NCI-H2107 (cell line): Measurements from ENCODE around the gene TNFRSF6B.

ENCODE experiments used
- DNase-seq: peaks from one replicate; lab custom pipeline; 2025; lab: John Stamatoyannopoulos, UW

TNFRSF6B gene

DNA sequence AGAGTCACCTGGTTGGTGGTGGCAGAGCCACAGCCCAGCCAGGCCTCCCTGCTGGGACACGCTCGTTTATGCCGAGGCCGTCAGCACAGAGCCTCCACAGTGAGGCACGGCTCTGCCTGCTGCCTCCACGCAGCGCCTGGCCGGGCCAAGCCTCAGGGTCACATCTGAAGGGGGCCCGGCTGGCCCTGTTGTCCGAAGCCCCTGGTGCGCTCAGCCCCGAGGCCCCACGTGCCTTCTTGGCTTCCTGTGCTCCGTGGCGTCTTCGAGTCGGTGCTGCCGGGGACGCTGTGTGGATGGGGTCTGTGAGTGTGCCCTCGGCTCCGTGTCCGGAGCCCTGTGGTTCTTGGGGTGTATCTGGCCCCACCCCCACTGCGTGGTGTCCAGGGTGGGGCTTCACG, 10.4 kb upstream of the TNFRSF6B start:
- DNase-seq, result no peak

DNA sequence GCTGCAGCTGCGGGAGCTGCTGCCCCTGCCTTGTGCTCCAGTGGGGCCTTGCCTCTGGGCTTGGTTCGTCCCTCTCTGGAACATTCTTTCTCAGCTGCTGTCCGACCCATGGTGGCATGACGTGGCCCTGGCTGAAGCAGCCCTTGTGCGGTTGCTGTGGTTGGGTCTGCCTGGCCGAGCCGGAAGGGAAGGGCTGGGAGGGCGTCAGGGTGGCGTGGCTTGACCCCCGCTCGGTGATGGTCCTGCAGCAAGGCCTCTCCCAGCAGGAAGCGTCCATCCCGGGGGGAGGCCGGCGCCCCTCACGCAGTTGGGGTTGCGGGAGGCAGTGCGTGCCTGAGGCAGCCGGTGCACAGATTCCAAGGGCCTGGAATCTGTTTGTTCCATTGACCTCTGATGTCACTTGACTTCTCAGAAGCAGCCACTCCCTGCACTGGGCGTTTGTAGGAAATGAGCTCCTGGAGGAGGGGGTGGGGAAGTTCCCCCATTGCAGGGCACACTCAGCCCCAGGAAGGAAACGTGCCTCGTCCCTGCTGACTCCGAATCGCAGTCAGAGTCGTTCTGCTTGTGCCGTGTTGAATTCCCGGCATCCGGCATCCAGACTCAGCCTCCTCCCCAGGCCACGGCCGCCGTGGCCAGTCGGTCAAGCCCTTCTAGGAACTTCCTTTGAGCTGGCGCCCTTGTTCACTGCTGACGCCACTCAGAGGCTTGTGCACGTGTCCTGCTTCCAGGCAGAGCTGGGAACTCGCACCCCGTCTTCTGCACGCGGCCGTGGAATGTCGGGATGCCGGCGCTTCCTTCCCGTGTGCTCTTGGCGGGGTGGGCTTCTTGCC, 9.7 kb upstream of the TNFRSF6B start:
- no peak for DNase-seq

DNA sequence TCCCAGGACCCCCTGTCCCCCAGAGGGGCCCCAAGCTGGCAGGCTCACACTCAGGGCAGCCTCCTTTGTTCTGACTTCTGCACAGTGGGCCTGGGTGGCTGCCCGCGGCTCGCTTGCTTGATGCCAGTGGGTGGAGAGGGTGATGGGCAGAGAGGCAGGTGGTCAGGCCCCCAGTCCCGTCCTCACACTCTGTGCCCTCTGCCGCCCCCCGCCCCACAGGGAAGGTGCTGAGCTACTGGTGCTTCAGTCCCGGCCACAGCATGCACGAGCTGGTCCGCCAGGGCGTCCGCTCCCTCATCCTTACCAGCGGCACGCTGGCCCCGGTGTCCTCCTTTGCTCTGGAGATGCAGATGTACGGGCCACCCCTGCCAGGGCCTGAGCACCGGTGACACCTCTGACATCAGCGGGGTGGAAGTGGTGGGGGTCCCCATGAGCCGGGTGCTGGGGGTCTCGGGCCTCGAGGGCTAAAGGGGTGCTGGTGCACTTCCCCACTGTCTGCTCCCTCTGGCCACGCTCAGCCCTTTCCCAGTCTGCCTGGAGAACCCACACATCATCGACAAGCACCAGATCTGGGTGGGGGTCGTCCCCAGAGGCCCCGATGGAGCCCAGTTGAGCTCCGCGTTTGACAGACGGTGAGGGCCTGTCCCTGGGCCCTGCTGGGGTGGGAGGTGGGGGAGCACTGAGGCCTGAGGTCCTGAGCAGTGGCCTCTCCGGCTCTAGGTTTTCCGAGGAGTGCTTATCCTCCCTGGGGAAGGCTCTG, 8.9 kb upstream of the TNFRSF6B start:
- DNase-seq, result no peak

DNA sequence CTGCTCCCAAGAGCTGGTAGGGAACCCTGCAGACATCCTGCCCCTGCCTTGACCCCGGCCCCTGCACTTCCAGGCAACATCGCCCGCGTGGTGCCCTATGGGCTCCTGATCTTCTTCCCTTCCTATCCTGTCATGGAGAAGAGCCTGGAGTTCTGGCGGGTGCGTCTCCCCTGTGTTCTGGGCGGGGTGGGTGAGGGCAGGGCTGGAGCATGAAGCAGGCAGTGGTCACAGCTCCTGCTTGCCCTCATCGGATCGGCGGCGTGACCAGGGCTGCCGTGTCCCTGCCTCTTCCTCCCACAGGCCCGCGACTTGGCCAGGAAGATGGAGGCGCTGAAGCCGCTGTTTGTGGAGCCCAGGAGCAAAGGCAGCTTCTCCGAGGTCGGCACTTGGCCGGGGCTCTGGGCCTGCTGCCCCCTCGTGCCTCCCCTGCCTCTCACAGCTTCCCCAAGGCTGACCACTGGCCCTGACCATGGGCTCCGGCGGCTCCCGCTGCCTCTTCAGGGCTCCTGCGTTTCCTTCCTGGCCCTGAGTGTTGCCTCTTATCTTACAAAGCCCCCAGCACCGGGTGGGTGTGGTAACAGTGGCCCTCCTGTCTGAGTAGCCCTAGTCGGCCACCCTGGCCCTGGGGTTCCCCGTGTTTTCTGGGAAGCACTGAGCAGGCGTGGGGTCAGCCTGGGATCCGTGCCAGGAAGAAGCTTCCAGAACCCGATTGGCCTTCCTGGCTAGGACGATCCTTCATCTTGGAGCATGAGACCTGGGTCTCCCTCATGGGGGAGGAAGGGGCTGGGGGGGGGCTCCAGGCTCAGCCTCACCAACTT, 8.0 kb upstream of the TNFRSF6B start:
- no peak for DNase-seq

DNA sequence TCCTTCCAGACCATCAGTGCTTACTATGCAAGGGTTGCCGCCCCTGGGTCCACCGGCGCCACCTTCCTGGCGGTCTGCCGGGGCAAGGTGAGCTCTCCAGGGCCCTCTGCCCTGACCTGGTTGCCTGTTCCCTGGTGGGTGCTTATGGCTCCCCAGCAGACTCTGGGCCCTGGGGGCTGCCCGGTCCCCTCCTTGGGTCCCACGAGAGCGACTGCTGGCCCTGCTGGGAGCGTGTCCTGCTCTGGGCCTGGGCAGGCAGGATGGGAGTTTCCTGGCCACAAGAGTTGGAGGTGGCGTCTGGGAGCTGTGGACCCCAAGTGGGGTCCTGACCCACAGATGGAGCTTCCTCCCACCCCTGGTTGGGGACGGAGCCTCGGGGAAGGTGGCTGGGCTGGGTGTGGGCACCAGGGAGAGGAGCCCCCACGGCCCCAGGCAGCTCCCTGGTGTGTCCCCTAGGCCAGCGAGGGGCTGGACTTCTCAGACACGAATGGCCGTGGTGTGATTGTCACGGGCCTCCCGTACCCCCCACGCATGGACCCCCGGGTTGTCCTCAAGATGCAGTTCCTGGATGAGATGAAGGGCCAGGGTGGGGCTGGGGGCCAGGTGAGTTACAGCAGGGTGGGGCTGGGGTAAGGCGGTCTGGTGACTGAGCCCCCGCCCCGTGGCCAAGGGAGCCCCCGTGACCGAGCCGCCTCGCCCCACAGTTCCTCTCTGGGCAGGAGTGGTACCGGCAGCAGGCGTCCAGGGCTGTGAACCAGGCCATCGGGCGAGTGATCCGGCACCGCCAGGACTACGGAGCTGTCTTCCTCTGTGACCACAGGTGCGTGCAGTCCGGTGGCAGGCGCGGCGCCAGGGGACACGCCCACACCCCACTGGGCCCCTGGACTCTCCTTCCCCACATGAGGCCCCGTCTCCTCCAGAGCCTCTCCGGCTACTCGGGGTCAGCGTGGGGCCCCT, 7.1 kb upstream of the TNFRSF6B start:
- DNase-seq, result no peak

DNA sequence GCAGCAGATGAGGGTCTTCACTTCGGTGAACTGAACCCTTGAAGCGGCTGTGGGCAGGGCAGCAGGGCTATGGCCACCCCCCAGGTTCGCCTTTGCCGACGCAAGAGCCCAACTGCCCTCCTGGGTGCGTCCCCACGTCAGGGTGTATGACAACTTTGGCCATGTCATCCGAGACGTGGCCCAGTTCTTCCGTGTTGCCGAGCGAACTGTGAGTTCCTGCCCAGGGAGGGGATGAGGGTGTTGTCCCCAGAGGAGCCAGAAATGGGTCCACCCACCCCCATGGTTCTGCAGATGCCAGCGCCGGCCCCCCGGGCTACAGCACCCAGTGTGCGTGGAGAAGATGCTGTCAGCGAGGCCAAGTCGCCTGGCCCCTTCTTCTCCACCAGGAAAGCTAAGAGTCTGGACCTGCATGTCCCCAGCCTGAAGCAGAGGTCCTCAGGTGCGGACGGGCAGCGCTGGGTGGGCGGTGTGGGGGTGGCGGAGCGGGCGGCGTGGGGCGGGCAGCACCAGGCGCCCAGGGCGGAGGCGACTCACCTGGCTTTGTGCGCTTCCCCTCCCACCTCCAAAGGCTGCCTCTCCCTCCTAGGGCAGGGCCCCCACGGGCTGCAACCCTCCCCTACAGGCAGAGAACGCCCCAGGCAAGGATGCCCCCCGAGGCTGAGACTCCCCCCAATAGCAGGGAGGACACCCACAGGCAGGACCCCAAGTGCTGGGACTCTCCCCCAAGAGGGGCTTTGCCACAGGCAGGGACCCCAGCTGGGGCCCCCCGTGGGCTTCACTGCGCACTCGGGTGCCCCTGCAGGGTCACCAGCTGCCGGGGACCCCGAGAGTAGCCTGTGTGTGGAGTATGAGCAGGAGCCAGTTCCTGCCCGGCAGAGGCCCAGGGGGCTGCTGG, 6.2 kb upstream of the TNFRSF6B start:
- DNase-seq, result no peak

DNA sequence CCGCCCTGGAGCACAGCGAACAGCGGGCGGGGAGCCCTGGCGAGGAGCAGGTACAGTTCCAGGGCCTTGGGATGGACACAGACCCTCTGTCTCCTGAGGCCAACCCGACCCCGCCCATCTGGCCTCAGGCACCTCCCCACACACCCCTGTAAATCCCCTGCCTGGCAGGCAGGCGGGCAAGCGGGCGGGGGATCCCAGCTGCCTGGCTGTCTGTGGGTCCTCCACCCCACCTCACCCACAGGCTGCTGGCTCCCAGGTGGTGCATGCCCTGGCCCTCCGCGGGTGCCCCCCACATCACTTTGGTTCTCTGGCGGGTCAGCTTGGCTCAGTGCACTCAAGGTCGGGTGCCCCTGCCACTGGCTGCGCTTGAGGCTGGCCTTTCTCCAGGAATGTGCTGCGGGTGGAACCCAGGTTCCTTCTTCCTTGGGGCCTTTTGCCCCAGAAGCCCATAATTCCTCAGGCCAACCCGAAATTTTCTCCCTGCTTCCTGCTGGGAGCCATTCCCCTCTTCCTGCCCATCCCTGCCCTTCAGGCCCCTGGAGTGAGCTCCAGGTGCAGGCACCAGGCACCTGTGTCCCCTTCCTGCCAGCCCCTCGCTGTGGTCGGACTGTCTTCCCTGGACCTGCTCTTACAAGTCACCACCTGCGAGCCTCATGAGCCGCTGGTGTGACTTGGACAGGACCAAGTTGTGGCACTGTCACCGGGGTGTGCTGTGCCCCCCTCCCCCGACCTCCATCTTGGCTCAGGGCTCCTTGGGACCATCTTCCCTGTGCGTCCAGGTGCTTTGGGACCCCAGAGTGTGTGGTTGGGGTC, 5.3 kb upstream of the TNFRSF6B start:
- DNase-seq, result no peak

DNA sequence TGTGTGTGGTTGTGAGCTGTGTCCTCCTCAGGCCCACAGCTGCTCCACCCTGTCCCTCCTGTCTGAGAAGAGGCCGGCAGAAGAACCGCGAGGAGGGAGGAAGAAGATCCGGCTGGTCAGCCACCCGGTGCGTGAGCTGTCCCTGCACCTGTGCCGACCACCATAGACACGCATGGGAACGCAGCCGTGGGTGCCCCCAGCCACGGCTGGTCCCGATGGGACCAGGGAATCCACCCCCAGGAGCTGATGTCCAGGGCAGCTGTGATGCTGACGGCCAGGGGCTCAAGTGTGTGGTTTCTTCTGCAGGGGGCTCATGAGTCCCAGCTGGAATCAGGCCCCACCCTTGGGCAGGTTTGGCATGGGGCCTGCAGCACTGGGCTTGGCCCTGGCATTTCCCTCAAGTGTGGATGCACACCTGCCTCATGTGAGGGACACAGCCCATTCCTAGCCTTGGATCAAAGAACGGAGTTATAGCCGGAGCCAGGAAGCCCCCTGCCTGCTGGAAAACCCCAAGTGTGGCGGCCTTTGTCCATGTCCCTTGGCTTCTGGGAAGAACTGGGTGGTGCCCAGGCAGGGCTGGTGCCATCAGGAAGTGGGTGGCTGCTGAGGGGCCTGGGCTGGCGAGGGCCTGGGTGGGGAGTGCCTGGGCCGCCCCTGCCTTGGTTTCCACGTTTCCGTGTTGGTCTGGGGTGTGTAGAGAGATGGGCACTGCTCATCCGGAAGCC, 4.6 kb upstream of the TNFRSF6B start:
- no peak for DNase-seq

DNA sequence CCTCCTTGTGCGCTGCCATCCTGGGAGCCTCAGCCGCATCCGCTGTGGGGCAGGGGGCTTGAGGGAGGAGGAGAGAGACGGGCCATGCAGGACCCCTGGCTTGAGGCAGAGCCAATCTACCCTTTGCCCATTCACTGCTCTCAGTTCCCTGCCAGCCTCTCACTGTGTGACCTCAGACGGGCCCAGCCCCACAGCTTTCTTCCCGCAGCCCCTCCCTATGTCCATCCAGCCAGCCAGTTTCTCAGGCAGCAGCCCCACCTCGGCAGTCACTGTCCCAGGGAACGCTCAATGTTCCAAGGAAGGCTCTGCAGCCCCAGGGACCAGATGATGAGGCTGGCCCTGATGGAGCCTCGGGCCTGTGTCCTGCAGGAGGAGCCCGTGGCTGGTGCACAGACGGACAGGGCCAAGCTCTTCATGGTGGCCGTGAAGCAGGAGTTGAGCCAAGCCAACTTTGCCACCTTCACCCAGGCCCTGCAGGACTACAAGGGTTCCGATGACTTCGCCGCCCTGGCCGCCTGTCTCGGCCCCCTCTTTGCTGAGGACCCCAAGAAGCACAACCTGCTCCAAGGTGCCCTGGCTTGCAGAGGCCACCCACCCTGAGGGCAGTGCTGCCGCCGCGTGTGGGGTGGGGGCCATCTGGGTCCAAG, 3.9 kb upstream of the TNFRSF6B start:
- DNase-seq, result no peak

DNA sequence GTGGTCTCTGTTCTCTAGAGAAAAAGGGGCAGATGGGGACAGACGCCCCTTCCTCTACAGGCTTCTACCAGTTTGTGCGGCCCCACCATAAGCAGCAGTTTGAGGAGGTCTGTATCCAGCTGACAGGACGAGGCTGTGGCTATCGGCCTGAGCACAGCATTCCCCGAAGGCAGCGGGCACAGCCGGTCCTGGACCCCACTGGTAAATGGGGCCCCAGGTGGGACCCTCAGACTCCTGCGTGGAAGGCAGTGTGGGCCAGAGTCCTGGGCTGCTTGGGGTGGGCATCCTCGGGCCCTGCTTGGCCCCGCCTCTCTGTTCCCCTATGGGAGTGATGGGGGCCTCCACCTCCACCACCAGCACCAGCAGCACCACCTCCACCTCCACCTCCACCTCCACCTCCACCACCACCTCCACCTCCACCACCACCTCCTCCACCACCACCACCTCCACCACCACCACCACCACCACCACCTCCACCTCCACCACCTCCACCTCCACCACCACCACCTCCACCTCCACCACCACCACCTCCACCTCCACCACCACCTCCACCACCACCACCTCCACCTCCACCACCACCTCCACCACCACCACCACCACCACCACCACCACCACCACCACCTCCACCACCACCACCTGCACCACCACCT, 3.2 kb upstream of the TNFRSF6B start:
- DNase-seq, result no peak

DNA sequence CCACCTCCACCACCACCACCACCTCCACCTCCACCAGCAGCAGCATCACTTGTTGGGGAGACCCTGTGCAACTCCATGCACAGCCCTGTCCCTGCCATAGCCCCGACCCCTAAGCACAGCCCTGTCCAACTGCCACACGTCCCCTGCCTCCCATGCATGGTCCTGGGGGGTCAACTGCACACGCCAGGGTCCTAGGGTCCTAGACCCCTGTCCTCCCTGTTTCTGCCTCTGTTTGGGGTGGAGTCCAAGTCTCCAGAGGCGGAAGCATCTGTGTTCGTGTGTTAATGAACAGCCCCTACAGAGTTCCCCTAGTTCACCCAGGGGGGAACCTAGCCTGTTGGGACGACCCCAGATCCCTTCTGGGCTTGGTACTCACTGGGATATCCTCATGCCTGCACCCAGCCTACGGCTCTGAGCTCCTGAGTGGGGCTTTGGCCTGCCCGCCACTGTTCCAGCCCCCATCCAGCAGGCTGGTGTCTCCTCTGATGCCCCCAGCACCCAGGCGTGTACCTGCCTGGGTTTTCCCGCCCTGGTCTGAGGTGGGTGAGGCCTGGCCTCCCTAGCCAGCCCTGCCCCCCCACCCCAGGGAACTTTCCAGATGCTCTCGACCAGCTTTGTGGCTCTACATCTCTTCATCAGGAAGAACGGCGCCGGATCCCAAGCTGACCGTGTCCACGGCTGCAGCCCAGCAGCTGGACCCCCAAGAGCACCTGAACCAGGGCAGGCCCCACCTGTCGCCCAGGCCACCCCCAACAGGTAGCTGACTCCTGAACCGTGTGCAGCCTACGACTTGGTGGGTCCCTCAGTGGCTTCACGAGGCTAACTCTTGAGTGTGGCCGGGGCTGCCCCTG, 2.5 kb upstream of the TNFRSF6B start:
- DNase-seq, result no peak

DNA sequence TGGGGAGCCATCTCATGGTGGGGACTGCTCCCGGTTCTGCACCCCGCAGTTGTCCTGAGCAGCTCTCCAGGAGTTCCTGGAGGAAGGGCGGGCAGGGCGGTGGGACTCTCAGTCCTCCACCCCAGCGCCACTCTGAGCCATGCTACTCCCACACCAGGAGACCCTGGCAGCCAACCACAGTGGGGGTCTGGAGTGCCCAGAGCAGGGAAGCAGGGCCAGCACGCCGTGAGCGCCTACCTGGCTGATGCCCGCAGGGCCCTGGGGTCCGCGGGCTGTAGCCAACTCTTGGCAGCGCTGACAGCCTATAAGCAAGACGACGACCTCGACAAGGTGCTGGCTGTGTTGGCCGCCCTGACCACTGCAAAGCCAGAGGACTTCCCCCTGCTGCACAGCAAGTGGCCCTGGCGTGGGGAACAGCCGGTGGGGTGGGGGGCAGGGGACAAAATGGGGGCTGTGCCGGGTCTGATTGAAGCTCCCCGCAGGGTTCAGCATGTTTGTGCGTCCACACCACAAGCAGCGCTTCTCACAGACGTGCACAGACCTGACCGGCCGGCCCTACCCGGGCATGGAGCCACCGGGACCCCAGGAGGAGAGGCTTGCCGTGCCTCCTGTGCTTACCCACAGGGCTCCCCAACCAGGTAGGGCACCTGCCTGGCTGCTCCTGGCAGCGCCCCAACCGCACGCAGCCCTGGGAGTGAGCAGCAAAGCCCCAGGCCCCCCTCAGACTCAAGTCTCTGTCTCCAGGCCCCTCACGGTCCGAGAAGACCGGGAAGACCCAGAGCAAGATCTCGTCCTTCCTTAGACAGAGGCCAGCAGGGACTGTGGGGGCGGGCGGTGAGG, 1.6 kb upstream of the TNFRSF6B start:
- DNase-seq, result no peak

DNA sequence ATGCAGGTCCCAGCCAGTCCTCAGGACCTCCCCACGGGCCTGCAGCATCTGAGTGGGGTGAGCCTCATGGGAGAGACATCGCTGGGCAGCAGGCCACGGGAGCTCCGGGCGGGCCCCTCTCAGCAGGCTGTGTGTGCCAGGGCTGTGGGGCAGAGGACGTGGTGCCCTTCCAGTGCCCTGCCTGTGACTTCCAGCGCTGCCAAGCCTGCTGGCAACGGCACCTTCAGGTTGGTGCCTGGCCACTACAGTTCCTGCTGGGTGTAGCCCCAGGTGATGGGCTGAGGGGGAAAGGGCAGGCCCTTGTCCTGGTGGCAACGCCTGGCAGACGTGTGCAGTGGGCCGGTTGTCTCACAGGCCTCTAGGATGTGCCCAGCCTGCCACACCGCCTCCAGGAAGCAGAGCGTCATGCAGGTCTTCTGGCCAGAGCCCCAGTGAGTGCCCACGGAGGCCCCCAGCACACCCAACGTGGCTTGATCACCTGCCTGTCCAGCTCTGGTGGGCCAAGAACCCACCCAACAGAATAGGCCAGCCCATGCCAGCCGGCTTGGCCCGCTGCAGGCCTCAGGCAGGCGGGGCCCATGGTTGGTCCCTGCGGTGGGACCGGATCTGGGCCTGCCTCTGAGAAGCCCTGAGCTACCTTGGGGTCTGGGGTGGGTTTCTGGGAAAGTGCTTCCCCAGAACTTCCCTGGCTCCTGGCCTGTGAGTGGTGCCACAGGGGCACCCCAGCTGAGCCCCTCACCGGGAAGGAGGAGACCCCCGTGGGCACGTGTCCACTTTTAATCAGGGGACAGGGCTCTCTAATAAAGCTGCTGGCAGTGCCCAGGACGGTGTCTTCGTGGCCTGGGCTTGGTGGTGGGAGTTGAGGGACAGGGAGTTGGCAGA, 787 bp upstream of the TNFRSF6B start:
- DNase-seq, result no peak

DNA sequence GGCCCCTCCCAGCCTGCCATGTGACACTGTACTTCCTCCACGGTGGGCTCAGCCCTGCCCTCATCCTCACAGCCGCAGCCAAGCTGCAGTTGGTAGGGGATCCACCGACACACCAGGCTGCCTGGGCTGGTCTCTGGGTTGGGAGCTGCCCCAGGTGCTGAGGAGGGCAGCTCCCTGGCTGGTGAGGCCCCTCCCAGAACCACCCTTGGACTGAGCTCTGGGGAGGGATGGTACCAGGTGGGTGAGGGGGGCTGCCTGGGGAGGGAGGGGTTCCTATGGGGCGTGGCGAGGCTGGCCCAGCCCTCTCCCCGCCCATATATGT, 185 bp upstream of the TNFRSF6B start:
- DNase-seq, result no peak

DNA sequence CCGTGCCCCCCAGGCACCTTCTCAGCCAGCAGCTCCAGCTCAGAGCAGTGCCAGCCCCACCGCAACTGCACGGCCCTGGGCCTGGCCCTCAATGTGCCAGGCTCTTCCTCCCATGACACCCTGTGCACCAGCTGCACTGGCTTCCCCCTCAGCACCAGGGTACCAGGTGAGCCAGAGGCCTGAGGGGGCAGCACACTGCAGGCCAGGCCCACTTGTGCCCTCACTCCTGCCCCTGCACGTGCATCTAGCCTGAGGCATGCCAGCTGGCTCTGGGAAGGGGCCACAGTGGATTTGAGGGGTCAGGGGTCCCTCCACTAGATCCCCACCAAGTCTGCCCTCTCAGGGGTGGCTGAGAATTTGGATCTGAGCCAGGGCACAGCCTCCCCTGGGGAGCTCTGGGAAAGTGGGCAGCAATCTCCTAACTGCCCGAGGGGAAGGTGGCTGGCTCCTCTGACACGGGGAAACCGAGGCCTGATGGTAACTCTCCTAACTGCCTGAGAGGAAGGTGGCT, 960 bp downstream of the TNFRSF6B start:
- DNase-seq, result no peak
